ENCODE data around the gene CGB1. TPM values are rescaled to one million over a fixed set of nuclear protein-coding genes. Genes with fewer than 3 reads are reported as not detected.

CGB1 gene
- total and polyA plus RNA-seq, 2 of the 13 experiments (the other 11 are each of a cell fraction or from before 2014, with no cell fraction given): not detected

- TF ChIP-seq MXD1 (CRISPR knock-in tag; IDR thresholded peaks at IDR 0.05): 0 out of 2 replicates have a peak, but pooled peaks have one; percentile 34
- no peak for TF ChIP-seq FOXJ3 (CRISPR knock-in tag; IDR thresholded peaks at IDR 0.05; ENCODE audit: borderline replicate concordance)
- 0 out of 2 replicates have a peak, but pooled peaks have one; percentile 5 for TF ChIP-seq SKIL (CRISPR knock-in tag; IDR thresholded peaks at IDR 0.05; ENCODE audit: borderline replicate concordance)
- TF ChIP-seq SOX5 (CRISPR knock-in tag; IDR thresholded peaks at IDR 0.05; ENCODE audit: borderline replicate concordance): peak; percentile 40; the same call in 1 of the 2 replicates
- TF ChIP-seq SOX6 (IDR thresholded peaks at IDR 0.05): no peak
- TF ChIP-seq SOX6 (CRISPR knock-in tag; IDR thresholded peaks at IDR 0.05): 0 out of 2 replicates have a peak, but pooled peaks have one; percentile 35
- TF ChIP-seq PPARG (CRISPR knock-in tag; conservative IDR thresholded peaks at IDR 0.05): 0 out of 2 replicates have a peak, but pooled peaks have one; percentile 27
- 0 out of 2 replicates have a peak, but pooled peaks have one; percentile 10 for TF ChIP-seq BRF2 (CRISPR knock-in tag; IDR thresholded peaks at IDR 0.05)
- peak; percentile 65 for TF ChIP-seq UBTF (CRISPR knock-in tag; IDR thresholded peaks at IDR 0.05)
- peak; percentile 56; the same call in 1 of the 2 replicates for TF ChIP-seq RFXANK (CRISPR knock-in tag; IDR thresholded peaks at IDR 0.05)
- peak; percentile 84 for TF ChIP-seq ATF1 (CRISPR knock-in tag; IDR thresholded peaks at IDR 0.05)
- TF ChIP-seq XRCC5 (optimal IDR thresholded peaks at IDR 0.05; ENCODE audit: low read length): peak; percentile 94
- no peak for TF ChIP-seq ZNF33B (CRISPR knock-in tag; IDR thresholded peaks at IDR 0.05)
- TF ChIP-seq ZNF451 (CRISPR knock-in tag; IDR thresholded peaks at IDR 0.05): 0 out of 2 replicates have a peak, but pooled peaks have one; percentile 52
- TF ChIP-seq ZNF883 (CRISPR knock-in tag; IDR thresholded peaks at IDR 0.05; ENCODE audit: not compliant biosample characterization): peak; percentile 21
- peak; percentile 98 for TF ChIP-seq ZNF574 (CRISPR knock-in tag; IDR thresholded peaks at IDR 0.05)
- TF ChIP-seq ZNF614 (CRISPR knock-in tag; IDR thresholded peaks at IDR 0.05; ENCODE audit: borderline replicate concordance): no peak; the same call in 1 of the 2 replicates
- TF ChIP-seq ZNF225 (CRISPR knock-in tag; IDR thresholded peaks at IDR 0.05): 0 out of 2 replicates have a peak, but pooled peaks have one; percentile 30
- TF ChIP-seq NFIC (IDR thresholded peaks at IDR 0.05; ENCODE audit: low read length): no peak
These were observed 43.3 kb downstream of the CGB1 start, which contains the start of the genes GYS1 and RUVBL2 (continued) for GRCh38 chr19:48993175-48994034.
